Kidney glomerular epithelial cell (primary cell): ENCODE data around the gene EIF4G2.

Experiments used
- DNase-seq: peaks from one replicate; lab custom pipeline; 2025; lab: John Stamatoyannopoulos, UW

Gene EIF4G2

GRCh38 chr11:10771457-10771856 lies 37.3 kb downstream of the EIF4G2 start:
- DNase-seq: no peak

GRCh38 chr11:10770626-10771254 lies 38.0 kb downstream of the EIF4G2 start:
- DNase-seq: no peak

- DNase-seq: no peak
Observed at GRCh38 chr11:10764412-10764811, 44.3 kb downstream of the EIF4G2 start.

- no peak for DNase-seq
Observed at GRCh38 chr11:10763766-10764165, 45.0 kb downstream of the EIF4G2 start.

GRCh38 chr11:10762913-10763421 lies 45.8 kb downstream of the EIF4G2 start:
- no peak for DNase-seq

- no peak for DNase-seq
Observed at GRCh38 chr11:10762185-10762584, 46.5 kb downstream of the EIF4G2 start.

- no peak for DNase-seq
Observed at GRCh38 chr11:10761085-10761698, 47.5 kb downstream of the EIF4G2 start.

- peak; percentile 0 for DNase-seq
Observed at GRCh38 chr11:10758957-10759356, 49.8 kb downstream of the EIF4G2 start.

GRCh38 chr11:10752486-10752885 lies 56.2 kb downstream of the EIF4G2 start:
- DNase-seq: no peak

GRCh38 chr11:10752061-10752460 lies 56.7 kb downstream of the EIF4G2 start:
- DNase-seq: no peak

- peak; percentile 59 for DNase-seq
Observed at GRCh38 chr11:10751581-10751940, 57.2 kb downstream of the EIF4G2 start.

GRCh38 chr11:10750838-10751580 lies 57.7 kb downstream of the EIF4G2 start, which contains the start of gene CTR9:
TSS of gene CTR9 (plus strand) at chr11:10751246. CDS start at chr11:10751413, 167 bp downstream.
- peak; percentile 94 for DNase-seq

GRCh38 chr11:10749476-10749875 lies 59.2 kb downstream of the EIF4G2 start:
- no peak for DNase-seq

GRCh38 chr11:10747733-10748132 lies 61.0 kb downstream of the EIF4G2 start:
- DNase-seq: no peak
